HG03469 (cell line): ENCODE measurements around the gene GPRC6A.
"Not testable (repeated sequence)": the region's sequence is repeated elsewhere in the genome, so short reads cannot be mapped to it uniquely, and the experiment has no call there.

Experiments used
- ATAC-seq: cut with Tn5 transposase; IDR thresholded peaks from one replicate; pipeline ENCODE4 v1.9.1; 2021; ENCODE audit warnings: mild to moderate bottlenecking, moderate library complexity, moderate number of reproducible peaks; ENCODE audit not compliant: unreplicated experiment

Gene GPRC6A

GRCh38 chr6:116828983-116829382 lies at the start of gene GPRC6A:
GPRC6A (minus strand) TSS chr6:116829083; CDS start chr6:116829013, 70 bp downstream.
- no peak for ATAC-seq

DNA sequence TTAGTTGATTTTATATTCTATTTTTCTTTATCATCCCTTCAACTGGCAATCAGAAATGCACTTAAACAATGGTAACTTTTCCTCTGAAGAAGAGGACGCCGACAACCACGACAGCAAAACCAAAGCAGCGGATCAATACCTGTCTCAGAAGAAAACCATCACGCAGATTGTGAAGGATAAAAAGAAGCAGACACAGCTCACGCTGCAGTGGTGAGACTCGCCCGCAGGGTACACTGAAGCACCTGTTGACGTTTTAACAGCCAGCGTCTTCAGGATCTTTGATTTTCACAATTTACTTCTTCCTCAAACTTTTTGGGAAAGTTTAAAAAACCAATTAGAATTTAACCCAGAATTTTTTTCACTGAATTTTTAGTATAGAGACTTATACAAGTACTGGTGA lies 48.9 kb upstream of the GPRC6A start:
- ATAC-seq = no peak

DNA sequence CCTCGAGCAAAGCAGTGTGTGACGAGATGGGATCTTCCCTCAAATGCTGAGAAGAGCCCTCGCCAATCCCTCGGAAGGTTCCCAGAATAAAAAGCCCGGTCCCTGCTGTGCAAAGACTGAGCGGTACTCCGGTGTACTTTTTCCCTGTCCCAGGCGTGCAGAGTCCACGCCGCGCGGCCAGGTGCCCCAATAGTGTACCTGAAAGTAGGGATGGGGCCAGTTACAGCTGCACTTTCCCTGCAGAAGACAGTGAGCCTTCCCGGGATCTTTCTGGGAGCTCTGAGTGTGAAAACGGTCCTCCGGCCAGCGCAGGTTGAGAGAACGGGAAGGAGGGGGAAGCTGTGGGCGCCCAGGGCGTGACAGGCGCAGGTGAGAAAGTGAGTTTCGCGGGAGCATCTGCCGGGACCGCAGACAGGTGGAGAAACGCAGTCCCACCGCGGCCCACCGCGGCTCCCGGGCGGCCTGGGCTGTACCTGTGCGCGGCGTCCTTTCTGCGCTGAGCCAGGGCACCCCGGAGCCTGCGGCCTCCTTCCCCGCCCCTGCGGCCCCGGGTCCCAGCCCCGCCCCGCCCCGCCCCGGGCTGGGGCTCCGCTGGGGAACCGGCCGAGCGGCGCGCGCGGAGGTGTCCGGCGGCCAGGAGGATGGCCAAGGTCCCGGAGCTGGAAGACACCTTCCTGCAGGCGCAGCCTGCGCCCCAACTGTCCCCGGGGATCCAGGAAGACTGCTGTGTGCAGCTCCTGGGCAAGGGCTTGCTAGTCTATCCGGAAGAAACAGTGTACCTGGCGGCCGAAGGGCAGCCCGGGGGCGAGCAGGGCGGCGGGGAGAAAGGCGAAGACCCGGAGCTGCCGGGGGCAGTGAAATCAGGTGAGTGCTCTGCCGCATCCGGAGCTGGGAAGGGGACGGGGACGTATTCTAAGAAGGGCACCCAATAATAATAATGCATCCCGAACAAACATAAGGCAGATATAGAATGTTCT lies 48.0 kb upstream of the GPRC6A start, which contains the start of gene RFX6:
TSS of gene RFX6 (plus strand) at position 608 of the 977 bp plus-strand sequence. CDS start at position 642, 34 bp downstream.
- ATAC-seq = no peak

DNA sequence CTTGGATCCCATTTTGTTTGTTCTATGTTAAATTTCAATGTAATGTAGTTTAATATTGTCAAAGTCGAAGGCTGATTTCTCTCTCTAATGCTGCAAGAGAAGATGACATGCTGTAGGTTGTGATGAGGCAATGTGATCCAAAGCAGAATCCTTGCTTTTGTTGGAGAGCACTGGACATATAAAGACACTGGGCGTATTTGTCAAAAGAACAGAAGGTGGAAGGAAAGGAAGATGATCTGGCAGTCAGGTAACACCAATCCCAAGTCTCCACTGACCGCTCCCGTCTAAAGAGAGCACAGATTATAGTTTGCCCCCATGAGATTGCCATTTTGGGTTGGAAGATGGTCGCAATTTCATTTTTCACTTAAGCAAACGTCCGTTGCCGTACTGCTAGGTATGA lies 47.2 kb upstream of the GPRC6A start:
- ATAC-seq = no peak

DNA sequence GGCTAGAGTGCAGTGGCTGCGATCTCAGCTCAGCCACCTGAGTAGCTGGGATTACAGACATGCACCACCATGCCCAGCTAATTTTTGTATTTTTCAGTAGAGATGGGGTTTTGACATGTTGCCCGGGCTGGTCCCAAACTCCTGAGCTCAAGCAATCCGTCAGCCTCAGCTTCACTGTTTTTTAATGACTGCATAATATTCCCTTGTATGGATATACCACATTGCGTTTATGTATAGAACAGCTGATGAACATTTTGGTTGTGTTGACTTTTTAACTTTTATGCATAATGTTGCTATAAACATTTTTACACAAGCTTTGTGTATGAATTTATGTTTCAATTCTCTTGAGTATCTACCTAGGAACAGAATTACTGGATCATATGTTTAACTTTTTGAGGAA lies 43.9 kb upstream of the GPRC6A start:
- ATAC-seq = no peak

DNA sequence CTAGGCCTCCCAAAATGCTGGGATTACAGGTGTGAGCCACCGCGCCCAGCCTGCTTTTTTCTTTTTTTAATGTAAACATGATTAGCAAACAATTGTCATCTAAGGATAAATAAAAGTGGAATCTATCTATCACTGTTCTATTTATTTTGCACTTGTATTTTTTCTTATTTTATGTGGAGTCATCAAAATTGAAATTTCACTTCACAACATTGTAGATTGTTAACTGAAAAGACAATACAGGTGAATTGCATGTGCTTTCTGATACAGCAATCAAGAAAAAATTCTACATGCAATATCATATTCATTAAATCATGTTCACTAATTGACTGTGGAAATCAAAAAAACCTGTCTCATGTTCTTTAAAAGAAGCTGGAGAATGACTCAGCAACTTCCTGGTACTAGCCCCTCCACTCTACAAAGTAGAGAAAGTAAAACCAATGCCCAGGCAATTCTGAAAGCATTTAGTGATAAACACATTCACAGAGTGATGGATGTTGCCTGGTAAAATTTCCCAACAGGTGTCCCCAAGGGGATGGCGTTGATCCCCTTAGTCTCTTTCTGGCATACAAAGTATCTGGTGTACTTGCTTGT lies 37.5 kb upstream of the GPRC6A start:
- no peak for ATAC-seq

DNA sequence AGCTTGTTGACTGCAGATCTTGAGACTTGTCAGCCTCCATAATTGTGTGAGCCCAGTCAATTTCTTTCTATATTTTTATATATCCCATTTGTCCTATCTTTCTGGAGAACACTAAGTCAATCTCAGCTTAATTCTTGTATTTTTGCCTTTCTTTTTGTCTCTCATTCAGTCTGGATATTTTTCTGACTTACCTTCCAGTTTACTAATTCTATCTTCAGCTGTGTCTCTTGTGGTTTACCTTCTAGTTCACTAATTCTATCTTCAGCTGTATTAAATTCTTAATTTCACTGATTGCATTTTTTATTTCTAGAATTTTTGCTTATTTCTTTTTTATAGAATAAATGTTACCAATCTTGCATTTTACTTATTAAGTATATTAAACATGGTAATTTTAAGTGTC lies 30.4 kb upstream of the GPRC6A start:
- no peak for ATAC-seq

GRCh38 chr6:116858060-116858459 lies 29.2 kb upstream of the GPRC6A start:
- no peak for ATAC-seq

GRCh38 chr6:116847227-116847626 lies 18.3 kb upstream of the GPRC6A start:
- ATAC-seq = no peak

DNA sequence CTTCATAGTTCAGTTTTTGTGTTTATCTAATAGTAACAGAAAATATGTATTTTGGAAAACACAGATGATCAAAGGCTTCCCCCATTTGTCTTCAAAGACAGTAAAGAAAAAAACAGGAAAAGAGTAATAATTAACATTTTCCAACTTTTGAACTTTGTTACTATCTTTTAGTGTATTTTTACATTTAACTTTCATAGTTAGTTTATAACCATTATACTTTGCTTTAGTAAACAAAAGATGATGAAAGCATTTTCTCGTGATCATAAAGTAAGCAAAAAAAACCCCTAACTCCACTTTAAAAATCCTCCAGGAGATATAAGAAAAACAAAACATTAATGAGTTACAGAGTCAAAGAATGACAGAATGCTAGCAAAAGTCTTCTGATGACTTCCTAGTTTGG lies 13.6 kb upstream of the GPRC6A start:
- no peak for ATAC-seq

DNA sequence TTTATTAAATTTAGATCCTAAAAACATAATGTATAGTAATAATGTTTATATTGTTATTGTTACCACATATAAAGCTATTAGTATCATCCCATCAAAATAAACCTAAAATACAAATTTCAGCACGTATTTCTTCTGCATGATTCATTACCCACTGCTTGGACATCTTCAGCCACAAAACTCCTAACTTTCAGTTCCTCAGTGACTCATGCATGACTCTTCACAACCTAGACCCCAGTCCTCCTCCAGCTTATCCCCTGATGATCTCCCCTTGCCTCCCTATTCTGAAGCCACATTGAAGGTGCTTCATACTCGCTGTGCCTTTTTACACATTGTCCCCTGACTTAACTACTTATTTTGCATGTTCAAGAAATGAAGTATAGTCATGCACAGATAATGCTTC lies 11.2 kb upstream of the GPRC6A start:
- no peak for ATAC-seq

DNA sequence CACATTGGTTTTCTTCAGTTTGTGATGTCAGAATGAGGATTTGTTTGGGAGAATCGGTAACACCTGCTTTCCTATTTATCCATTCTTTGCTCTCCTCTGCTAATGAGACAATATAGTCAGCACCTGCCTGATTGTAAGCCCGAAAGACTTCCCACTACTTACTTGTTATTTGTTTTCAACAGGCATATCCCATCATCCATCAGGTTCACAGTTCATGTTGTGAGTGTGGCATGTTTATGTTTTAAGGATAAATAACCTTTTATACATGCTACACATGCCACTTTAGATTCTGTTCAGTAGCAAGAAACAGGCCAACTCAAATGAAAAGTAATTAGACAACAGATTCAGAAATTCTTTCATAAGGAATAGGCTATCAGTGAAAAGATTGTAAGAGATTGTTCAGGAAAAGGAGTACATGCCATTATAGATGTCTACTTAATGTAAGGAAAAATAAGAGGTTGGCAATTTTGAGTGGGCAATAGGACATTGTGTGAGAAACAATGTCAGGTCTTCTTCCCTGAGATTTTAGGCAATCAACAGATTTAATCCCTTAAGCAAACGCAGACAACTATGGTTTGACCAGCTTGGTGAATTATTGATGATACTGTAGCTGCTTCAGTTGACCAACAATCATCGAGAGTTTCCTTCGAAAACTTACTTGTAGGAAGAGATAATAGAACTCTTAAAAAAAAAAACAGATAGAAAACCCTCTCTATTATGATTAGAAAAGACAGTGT lies 7.9 kb upstream of the GPRC6A start:
- ATAC-seq = no peak

DNA sequence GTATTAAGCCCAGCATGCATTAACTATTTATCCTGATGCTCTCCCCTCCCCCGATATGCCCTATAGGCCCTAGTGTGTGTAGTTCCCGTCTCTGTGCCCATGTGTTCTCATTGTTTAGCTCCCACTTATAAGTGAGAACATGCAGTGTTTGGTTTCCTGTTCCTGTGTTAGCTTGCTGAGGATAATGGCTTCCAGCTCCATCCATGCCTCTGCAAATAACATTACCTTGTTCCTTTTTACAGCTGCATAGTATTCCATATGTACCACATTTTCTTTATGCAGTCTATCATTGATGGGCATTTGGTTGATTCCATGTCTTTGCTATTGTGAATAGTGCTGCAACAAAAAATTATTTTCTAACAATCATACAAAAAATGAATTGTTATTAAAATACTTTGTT lies 5.6 kb upstream of the GPRC6A start:
- ATAC-seq = not testable (repeated sequence)

- no peak for ATAC-seq
These were observed 1.2 kb downstream of the GPRC6A start for GRCh38 chr6:116827561-116828240.

GRCh38 chr6:116816336-116816735 lies 12.5 kb downstream of the GPRC6A start:
- not testable (repeated sequence) for ATAC-seq

- no peak for ATAC-seq
These were observed 16.7 kb downstream of the GPRC6A start for GRCh38 chr6:116812051-116812650.

- no peak for ATAC-seq
These were observed 26.9 kb downstream of the GPRC6A start for GRCh38 chr6:116801971-116802370.

- no peak for ATAC-seq
These were observed 28.9 kb downstream of the GPRC6A start for GRCh38 chr6:116799945-116800344.

DNA sequence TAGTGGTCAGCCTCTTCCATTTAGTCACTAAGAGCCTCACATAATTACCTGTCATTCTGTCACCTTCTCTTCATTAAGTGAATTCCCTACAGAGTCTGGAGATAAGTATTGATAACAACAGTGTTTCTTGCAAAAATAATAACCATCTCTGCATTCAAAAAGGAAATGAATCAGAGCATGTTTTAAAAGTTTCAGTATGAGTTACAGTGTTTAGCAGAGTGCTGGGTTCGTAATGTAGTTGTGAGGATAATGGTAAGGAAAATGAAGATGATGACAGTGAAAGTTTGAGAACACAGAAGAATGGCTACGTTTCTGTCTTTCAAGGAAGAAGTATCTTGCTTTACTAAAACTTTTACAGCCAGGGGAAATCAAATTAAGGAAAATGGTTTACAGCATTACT lies 31.3 kb downstream of the GPRC6A start:
- no peak for ATAC-seq

DNA sequence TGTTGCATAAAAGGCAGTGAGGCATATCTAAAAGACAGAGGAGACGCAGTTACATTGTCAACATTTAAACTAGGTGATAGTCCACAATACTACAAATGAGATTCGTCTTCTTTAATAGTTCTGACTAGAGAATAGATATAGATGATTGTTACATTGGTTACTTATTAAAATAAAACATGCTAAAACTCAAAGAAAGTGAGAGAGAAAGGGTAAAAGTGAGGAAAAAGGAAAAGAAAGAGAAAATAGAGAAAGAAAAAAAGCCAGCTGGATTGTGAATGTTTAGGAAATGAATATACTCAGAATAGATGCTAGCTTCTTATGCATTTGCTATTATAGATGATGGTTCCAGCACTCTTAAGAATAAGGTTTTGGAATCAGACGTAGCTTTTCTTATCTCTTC lies 35.7 kb downstream of the GPRC6A start:
- ATAC-seq = no peak
